ENCODE data around the gene FLNC.
A peak's percentile ranks its signal among the peaks of the same experiment; 100 is the strongest.

FLNC gene

DNA sequence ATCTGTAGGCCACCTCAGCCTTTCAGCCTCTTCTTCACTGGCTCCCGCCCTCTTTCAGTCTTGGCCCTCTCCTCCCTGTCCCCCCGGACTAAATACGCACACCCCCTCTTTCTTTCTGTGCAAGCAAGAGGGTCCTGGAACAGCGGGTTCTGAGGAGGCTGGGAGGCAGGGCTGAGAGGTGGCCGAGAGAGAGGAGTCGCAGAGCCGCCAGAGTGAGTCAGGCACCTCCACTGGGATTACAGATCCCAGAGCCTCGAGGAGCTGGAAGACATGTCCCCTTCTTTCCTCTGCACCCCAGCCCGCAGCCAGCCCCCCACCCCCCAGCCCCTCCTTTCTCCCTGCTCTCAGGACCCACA lies 38.3 kb upstream of the FLNC start:
- no peak for TF ChIP-seq EZH2phosphoT487 (IDR thresholded peaks at IDR 0.05; ENCODE audit: borderline replicate concordance)
- TF ChIP-seq, protein P1, sequence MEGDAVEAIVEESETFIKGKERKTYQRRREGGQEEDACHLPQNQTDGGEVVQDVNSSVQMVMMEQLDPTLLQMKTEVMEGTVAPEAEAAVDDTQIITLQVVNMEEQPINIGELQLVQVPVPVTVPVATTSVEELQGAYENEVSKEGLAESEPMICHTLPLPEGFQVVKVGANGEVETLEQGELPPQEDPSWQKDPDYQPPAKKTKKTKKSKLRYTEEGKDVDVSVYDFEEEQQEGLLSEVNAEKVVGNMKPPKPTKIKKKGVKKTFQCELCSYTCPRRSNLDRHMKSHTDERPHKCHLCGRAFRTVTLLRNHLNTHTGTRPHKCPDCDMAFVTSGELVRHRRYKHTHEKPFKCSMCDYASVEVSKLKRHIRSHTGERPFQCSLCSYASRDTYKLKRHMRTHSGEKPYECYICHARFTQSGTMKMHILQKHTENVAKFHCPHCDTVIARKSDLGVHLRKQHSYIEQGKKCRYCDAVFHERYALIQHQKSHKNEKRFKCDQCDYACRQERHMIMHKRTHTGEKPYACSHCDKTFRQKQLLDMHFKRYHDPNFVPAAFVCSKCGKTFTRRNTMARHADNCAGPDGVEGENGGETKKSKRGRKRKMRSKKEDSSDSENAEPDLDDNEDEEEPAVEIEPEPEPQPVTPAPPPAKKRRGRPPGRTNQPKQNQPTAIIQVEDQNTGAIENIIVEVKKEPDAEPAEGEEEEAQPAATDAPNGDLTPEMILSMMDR (conservative IDR thresholded peaks at IDR 0.05; ENCODE audit: low read length): no peak
- H3K79me2 ChIP-seq (ENCODE audit: insufficient read depth, low read length): peaks cover 36% of the 10 kb centered on the region
- H3K4me3 ChIP-seq (ENCODE audit: low read length, poor library complexity, severe bottlenecking): peak overlapping the region; percentile 98
- peaks cover 6% of the 10 kb centered on the region for H3F3A ChIP-seq (ENCODE audit: low read depth)
- no peaks in the 10 kb centered on the region for H3K9me3 ChIP-seq (ENCODE audit: insufficient read depth, low read depth, low read length)
- H3K27me3 ChIP-seq (ENCODE audit: insufficient read depth, low read length, poor library complexity, severe bottlenecking): no peaks in the 10 kb centered on the region
- peak overlapping the region; percentile 68; the same call in 1 of the 2 replicates for H2AFZ ChIP-seq (ENCODE audit: low read length)
- peaks cover 10% of the 10 kb centered on the region; the same call in 1 of the 2 replicates for H3K36me3 ChIP-seq (ENCODE audit: insufficient read depth, low read length)
- peaks cover 28% of the 10 kb centered on the region for H3K4me1 ChIP-seq (ENCODE audit: insufficient read depth, low read length, poor library complexity, severe bottlenecking)
- H3K4me2 ChIP-seq (ENCODE audit: low read depth, low read length, poor library complexity, severe bottlenecking): peak overlapping the region; percentile 98
- H4K20me1 ChIP-seq (ENCODE audit: insufficient read depth, low read length, poor library complexity, severe bottlenecking): peaks cover 4% of the 10 kb centered on the region
- no peaks in the 10 kb centered on the region for H3K9me2 ChIP-seq (replicated peaks; ENCODE audit: low read depth, low read length)
- H3K9ac ChIP-seq (ENCODE audit: low read depth, low read length, poor library complexity, severe bottlenecking): peak overlapping the region; percentile 88

DNA sequence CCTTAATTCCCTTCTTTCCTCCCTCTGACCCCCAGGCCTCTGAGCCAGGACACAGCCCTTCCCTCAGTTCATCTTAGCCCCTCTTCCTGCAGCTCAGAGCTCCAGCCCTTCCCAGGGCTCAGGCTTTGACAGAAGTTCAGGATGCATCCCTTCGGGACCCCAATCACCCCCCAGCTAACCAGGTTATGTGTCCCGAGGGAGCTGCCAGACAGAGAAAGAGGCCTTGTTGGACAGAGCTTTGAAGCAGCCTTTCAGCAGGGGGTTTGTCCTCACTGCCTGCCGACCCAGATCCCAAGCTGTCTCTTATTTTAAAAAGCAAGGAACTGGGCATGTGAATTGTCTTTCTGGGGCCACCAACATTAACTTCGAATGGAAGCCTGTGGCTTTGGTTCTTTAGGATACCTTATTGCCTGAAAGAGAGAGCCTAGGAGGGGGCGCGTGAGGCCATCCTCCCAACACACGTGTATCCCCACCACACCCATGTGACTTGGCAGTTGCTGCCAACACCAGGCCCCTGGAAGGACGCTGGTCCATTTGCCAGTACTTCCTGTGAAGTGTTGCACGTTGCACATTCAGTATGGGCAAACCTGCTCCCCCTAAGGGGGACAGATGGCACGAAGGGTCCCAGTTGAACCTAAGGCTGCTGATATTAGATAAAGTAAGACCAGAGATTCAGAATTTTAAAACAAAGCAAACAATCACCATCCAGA lies 37.6 kb upstream of the FLNC start:
- Histone ChIP-seq H3K79me2 (ENCODE audit: insufficient read depth, low read length) (peaks cover 36% of the 10 kb centered on the region), H3K4me2 (ENCODE audit: low read depth, low read length, poor library complexity, severe bottlenecking) (peak overlapping the region; percentile 98), H3K9ac (ENCODE audit: low read depth, low read length, poor library complexity, severe bottlenecking) (peak overlapping the region; percentile 88), H3K9me3 (ENCODE audit: insufficient read depth, low read depth, low read length) (no peaks in the 10 kb centered on the region), H3K36me3 (ENCODE audit: insufficient read depth, low read length) (peaks cover 10% of the 10 kb centered on the region; the same call in 1 of the 2 replicates), H3F3A (ENCODE audit: low read depth) (peaks cover 6% of the 10 kb centered on the region), H2AFZ (ENCODE audit: low read length) (no peak overlapping the region), H3K4me3 (ENCODE audit: low read length, poor library complexity, severe bottlenecking) (peak overlapping the region; percentile 98), H3K4me1 (ENCODE audit: insufficient read depth, low read length, poor library complexity, severe bottlenecking) (peaks cover 28% of the 10 kb centered on the region), H3K9me2 (replicated peaks; ENCODE audit: low read depth, low read length) (no peaks in the 10 kb centered on the region), H4K20me1 (ENCODE audit: insufficient read depth, low read length, poor library complexity, severe bottlenecking) (peaks cover 4% of the 10 kb centered on the region), H3K27me3 (ENCODE audit: insufficient read depth, low read length, poor library complexity, severe bottlenecking) (no peaks in the 10 kb centered on the region)
- TF ChIP-seq EZH2phosphoT487 (IDR thresholded peaks at IDR 0.05; ENCODE audit: borderline replicate concordance): no peak
- TF ChIP-seq, protein P1 (conservative IDR thresholded peaks at IDR 0.05; ENCODE audit: low read length): peak; percentile 58

DNA sequence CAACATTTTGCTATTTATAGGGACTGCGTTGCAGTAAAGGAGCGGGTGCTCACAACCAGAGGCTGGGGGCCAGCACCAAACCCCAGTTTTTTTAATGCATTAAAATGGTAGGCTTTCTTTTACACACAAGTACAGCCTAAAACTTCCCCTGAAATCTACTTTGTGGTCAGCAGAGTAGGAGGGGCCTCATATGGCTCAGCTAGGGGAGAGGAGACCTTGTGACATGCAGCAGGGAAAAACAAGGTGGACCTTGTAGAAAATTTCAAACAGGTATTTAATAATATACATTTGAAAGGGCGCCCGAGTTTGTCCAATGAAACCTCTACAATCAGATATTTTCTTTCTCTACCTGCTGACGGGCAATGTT lies 37.0 kb upstream of the FLNC start:
- H3F3A ChIP-seq (ENCODE audit: low read depth): peaks cover 6% of the 10 kb centered on the region
- no peaks in the 10 kb centered on the region for H3K27me3 ChIP-seq (ENCODE audit: insufficient read depth, low read length, poor library complexity, severe bottlenecking)
- TF ChIP-seq EZH2phosphoT487 (IDR thresholded peaks at IDR 0.05; ENCODE audit: borderline replicate concordance): no peak
- TF ChIP-seq, protein P1 (conservative IDR thresholded peaks at IDR 0.05; ENCODE audit: low read length): no peak
- H3K4me3 ChIP-seq (ENCODE audit: low read length, poor library complexity, severe bottlenecking): peak overlapping the region; percentile 98
- H2AFZ ChIP-seq (ENCODE audit: low read length): no peak overlapping the region
- H3K36me3 ChIP-seq (ENCODE audit: insufficient read depth, low read length): peaks cover 10% of the 10 kb centered on the region; the same call in 1 of the 2 replicates
- H3K4me1 ChIP-seq (ENCODE audit: insufficient read depth, low read length, poor library complexity, severe bottlenecking): peaks cover 28% of the 10 kb centered on the region
- H3K79me2 ChIP-seq (ENCODE audit: insufficient read depth, low read length): peaks cover 36% of the 10 kb centered on the region
- peak overlapping the region; percentile 98 for H3K4me2 ChIP-seq (ENCODE audit: low read depth, low read length, poor library complexity, severe bottlenecking)
- no peaks in the 10 kb centered on the region for H3K9me2 ChIP-seq (replicated peaks; ENCODE audit: low read depth, low read length)
- H3K9ac ChIP-seq (ENCODE audit: low read depth, low read length, poor library complexity, severe bottlenecking): peak overlapping the region; percentile 88
- peaks cover 4% of the 10 kb centered on the region for H4K20me1 ChIP-seq (ENCODE audit: insufficient read depth, low read length, poor library complexity, severe bottlenecking)
- no peaks in the 10 kb centered on the region for H3K9me3 ChIP-seq (ENCODE audit: insufficient read depth, low read depth, low read length)
